Heart right ventricle (tissue), 16 donors: ENCODE data around the gene PRKAR2A. TPM values are rescaled to one million over a fixed set of nuclear protein-coding genes. Genes with fewer than 3 reads are reported as not detected.
"Not testable (repeated sequence)": the region's sequence is repeated elsewhere in the genome, so short reads cannot be mapped to it uniquely, and the experiment has no call there.

Experiments used
- ATAC-seq, 8 donors: fragments of 200-7000 bp; cut with Tn5 transposase; one replicate each; pipeline ENCODE4 v1.9.1; 2020; ENCODE audit warnings: mild to moderate bottlenecking in 8 of 8, moderate library complexity in 8 of 8, moderate number of reproducible peaks in 1 of 8
- DNase-seq, 2 donors: peaks; one replicate each; pipeline ENCODE4 v3.0.0-alpha.2; 2020
- H3K27ac ChIP-seq, 10 donors: fragments of 200-600 bp; sonication (generic) in 2 of 10; one replicate each; pipeline versions ENCODE4 v1.5.0 to v1.8.0; 2020 to 2022; ENCODE audit warnings: mild to moderate bottlenecking in 3 of 10
- H3K27me3 ChIP-seq, 7 donors: fragments of 200-600 bp; one replicate each; pipeline ENCODE4 v1.8.0; 2021 to 2022; ENCODE audit warnings: mild to moderate bottlenecking in 2 of 7
- H3K36me3 ChIP-seq, 9 donors: fragments of 200-600 bp; sonication (generic) in 1 of 9; one replicate each; pipeline versions ENCODE4 v1.5.0 to v1.8.0; 2020 to 2022; ENCODE audit warnings: mild to moderate bottlenecking in 2 of 9
- H3K4me1 ChIP-seq, 9 donors: fragments of 200-600 bp; sonication (generic) in 1 of 9; one replicate each; pipeline versions ENCODE4 v1.5.0 to v1.8.0; 2020 to 2022; ENCODE audit warnings: mild to moderate bottlenecking in 4 of 9
- H3K4me3 ChIP-seq, 10 donors: fragments of 200-600 bp; sonication (generic) in 2 of 10; one replicate each; pipeline versions ENCODE4 v1.5.0 to v1.8.0; 2020 to 2022; ENCODE audit warnings: mild to moderate bottlenecking in 7 of 10, moderate library complexity in 2 of 10
- H3K9me3 ChIP-seq, 11 donors: fragments of 200-600 bp in 10 of 11; sonication (generic) in 2 of 11; one replicate each; pipeline versions ENCODE4 v1.5.0 to v1.8.0; 2013 to 2022; ENCODE audit warnings: mild to moderate bottlenecking in 2 of 11, control low read depth in 1 of 11, moderate library complexity in 1 of 11
- WGBS, 2 donors: extraction: QIAGEN DNeasy Blood & Tissue Kit; methylation state at CpG; one replicate each; pipeline ENCODE4 v1.1.7; 2013; ENCODE audit warnings: inconsistent platforms in 1 of 2; 5-methylcytosine and 5-hydroxymethylcytosine counted together
- intact Hi-C, 10 donors: fragments of 100-400 bp; cut with DNase I; formaldehyde crosslinking; loops; one replicate each; pipeline versions ENCODE4 v1.11.1 to v1.14.2; 2022
- polyA plus RNA-seq, 2 donors: library from polyadenylated mRNA; stranded (reverse); fragments of 200-250 nt; gene quantifications; one replicate each; pipeline ENCODE4 v1.2.3, GENCODE V29; 2013
- total RNA-seq, 10 donors: library from RNA; stranded (reverse); fragmentation: NEBNext Ultra II Directional in 3 of 10; extraction: Animal tissue kit (Norgen Biotek cat#: 25700) in 3 of 10; gene quantifications; one replicate each; pipeline versions ENCODE4 v1.2.1 to v1.2.4, GENCODE V29; 2021 to 2023
- TF ChIP-seq, protein P1 (sequence below), 9 donors: fragments of 200-600 bp; sonication (generic) in 2 of 9; IDR thresholded peaks; one replicate each; pipeline versions ENCODE4 v1.5.0 to v1.8.0; 2021 to 2022; ENCODE audit warnings: antibody characterized with exemption in 9 of 9, mild to moderate bottlenecking in 5 of 9, moderate library complexity in 1 of 9
- donor health status: Arrhythmogenic right ventricular cardiomyopathy.
- donor health status: ischemic (EF 13 %, LVEDD 7.1; RV severe dilation, severe dysfunction).
- donor health status: healthy with polysubstance abuse.
- donor health status: DM: no; HTN: yes; CAD: no.
- donor health status: DM: no; HTN: no; CAD: no.
- donor health status: ischemic (EF 25% LVEDD 6.9; RV normal size, moderate dysfunction).
- donor health status: ischemic (EF 25% LVEDD 5.7; RV mildly dilated, moderate dysfunction).
- donor health status: healthy.
- donor health status: DM: yes; HTN: yes; CAD: no.
- donor health status: Ischemic cardiomyopathy.
- donor health status: ischemic (EF 35%, LVEDD 5.7; RV mildly dilated, moderate dysfunction).
- donor health status: nonischemic (EF 11% LVEDD 7.7; RV severe dilation, severe dysfunction).
- donor health status: DM: yes; HTN: yes; CAD: no.
- donor health status: PGD.
- donor health status: ischemic (EF 29% LVEDD 5.4; RV normal size, mild dysfunction).
- donor health status: nonischemic (EF 23%, LVEDD 6.1; RV moderate dilation, normal function).

Gene PRKAR2A
- total and polyA plus RNA-seq, 12 donors, result 11.3 to 55.7 (median 44.4) TPM

DNA sequence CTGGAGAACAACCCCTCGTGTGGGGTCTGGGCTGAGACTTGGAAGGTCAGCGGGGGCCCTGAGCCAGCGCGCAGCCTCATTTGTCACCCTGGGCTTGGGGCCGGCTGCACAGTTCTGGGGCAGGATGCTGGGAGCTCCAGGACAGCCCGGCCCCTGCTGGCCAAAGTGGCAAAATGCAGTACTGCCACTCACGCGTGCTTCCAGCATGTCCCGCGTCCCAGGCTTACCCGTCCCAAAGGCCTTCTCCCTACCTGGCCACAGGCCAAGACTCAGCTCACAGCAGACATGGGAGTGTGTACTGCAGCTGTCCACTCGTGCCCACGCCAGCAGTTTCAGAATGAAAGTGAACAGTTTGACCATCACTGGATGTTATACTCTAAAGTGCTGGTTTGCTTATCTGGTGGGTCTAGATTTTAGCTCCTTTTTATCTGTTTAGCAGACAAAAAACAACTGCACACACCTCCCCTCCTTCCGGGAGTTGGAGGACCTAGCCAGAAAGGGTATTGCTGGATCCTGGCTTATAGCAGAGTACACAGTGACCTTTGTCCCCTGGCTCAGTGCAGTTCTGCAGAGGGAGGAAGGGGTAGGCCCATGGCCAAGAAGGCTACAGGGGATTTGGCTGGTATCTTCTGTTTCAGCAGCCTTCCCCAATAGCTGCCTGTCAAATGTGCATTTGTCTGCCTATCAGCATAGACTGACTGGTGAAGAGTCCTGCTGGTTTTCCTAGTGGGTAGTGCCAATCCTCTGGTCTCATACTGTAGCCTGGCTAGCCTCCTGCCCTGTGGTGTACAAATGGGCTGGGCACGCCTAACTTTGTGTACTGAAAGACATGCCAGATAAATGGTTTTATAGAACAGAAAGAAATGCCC lies 107.5 kb downstream of the PRKAR2A start:
- WGBS, 2 donors, result 11% methylated on average over 15 of the region's 15 CpGs
- intact Hi-C loops, result loop anchor here in 4 of 10 donors (1.0 to 5.0 kb wide), 5 partner anchors 53 to 157 kb away; partner anchors contain the start of genes NCKIPSD (in 4 of the 4), PRKAR2A (in 1 of the 4) and SLC25A20 (in 1 of the 4)
- Histone ChIP-seq H3K27me3 (no peaks in the 10 kb centered on the region), H3K4me1 (peaks cover 28 to 61% (median 48%) of the 10 kb centered on the region in 9 donors), H3K36me3 (peaks cover 0 to 4% (median 0%) of the 10 kb centered on the region in 9 donors), H3K9me3 (no peaks in the 10 kb centered on the region), H3K27ac (peak overlapping the region; percentile 51 to 92 (median 84)), H3K4me3 (peak overlapping the region in 7 of 10 donors; percentile 0 to 27 (median 3))
- peak; percentile 86 to 95 (median 92) for ATAC-seq
- DNase-seq, result peak; percentile 89 to 92
- TF ChIP-seq, protein P1, sequence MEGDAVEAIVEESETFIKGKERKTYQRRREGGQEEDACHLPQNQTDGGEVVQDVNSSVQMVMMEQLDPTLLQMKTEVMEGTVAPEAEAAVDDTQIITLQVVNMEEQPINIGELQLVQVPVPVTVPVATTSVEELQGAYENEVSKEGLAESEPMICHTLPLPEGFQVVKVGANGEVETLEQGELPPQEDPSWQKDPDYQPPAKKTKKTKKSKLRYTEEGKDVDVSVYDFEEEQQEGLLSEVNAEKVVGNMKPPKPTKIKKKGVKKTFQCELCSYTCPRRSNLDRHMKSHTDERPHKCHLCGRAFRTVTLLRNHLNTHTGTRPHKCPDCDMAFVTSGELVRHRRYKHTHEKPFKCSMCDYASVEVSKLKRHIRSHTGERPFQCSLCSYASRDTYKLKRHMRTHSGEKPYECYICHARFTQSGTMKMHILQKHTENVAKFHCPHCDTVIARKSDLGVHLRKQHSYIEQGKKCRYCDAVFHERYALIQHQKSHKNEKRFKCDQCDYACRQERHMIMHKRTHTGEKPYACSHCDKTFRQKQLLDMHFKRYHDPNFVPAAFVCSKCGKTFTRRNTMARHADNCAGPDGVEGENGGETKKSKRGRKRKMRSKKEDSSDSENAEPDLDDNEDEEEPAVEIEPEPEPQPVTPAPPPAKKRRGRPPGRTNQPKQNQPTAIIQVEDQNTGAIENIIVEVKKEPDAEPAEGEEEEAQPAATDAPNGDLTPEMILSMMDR (IDR thresholded peaks at IDR 0.05), result peak; percentile 84 to 95 (median 89)

DNA sequence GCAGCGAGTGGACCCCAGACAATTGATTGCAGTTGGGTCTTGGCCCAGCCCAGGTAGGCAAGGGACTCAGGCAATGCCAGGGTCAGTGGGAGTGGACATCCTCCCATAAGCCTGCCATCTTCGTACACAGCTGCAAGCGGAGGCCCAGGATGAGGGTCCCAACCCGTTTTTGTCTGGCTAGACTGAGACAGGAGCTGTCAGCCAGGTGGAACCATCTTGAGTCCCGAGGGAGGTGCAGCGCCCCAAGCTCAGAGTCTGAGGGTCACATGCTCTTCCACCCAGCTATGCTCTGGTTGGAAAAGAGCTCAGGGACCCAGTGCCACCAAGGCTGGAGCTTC lies 108.1 kb downstream of the PRKAR2A start:
- H3K9me3 ChIP-seq, result no peaks in the 10 kb centered on the region
- 56 to 62% methylated on average over 6 of the region's 6 CpGs for WGBS, 2 donors
- peaks cover 0 to under 1% (median 0%) of the 10 kb centered on the region in 9 donors for H3K36me3 ChIP-seq
- peak in 1 of 2 donors; percentile 17 for DNase-seq
- ATAC-seq, result peak in 4 of 8 donors; percentile 0 to 18 (median 2)
- H3K27me3 ChIP-seq, result no peaks in the 10 kb centered on the region
- TF ChIP-seq, protein P1 (IDR thresholded peaks at IDR 0.05), result no peak
- peak overlapping the region in 6 of 10 donors; percentile 0 to 27 (median 3) for H3K4me3 ChIP-seq
- H3K27ac ChIP-seq, result peak overlapping the region; percentile 51 to 92 (median 84)
- intact Hi-C loops, result loop anchor here in 3 of 10 donors (5.0 kb wide), 2 partner anchors 52 to 158 kb away; partner anchors contain the start of genes NCKIPSD (in 2 of the 3) and SLC25A20 (in 1 of the 3)
- peaks cover 28 to 63% (median 48%) of the 10 kb centered on the region in 9 donors for H3K4me1 ChIP-seq

DNA sequence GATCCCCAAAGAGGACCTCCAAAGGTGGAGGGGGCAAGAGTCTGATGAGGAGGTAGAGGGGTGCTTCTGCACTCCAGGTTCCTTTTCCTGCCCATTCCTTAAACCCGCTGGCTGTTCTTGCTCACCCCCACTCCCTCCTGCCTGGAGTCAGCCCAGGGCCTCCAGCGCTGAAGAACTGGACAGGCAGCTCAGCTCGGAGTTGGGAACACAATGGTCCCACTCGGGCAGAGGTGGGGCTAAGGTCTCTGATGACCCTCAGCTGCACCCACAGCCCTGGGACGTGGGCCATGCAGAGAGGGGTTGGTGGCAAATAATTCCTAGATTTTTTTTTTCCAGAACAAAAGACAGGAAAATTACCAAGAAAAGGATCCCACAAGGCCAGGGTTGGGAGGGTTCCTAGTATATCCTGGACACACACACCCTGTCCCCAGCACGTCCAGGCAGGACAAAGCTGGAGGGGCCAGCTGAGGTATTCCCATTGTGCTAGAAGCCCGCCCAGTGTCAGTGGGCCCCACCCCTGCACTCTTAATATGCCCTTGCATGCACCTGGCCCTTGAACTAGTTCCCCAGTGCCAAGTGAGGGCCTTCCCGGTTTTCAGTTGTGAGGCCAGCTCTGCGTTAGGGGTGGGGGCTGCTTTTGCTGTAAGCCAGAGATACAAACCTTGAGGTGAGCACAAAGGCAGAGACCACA lies 108.6 kb downstream of the PRKAR2A start:
- DNase-seq (peak; percentile 61 to 65), ATAC-seq (peak; percentile 48 to 86 (median 72))
- H3K27me3 ChIP-seq, result no peaks in the 10 kb centered on the region
- peak overlapping the region; percentile 59 to 92 (median 84) for H3K27ac ChIP-seq
- WGBS, 2 donors, result 58 to 69% methylated on average over 9 of the region's 9 CpGs
- H3K9me3 ChIP-seq, result no peaks in the 10 kb centered on the region
- no peaks in the 10 kb centered on the region for H3K36me3 ChIP-seq
- intact Hi-C loops, result loop anchor here in 3 of 10 donors (5.0 kb wide), 2 partner anchors 52 to 158 kb away; partner anchors contain the start of genes NCKIPSD (in 2 of the 3) and SLC25A20 (in 1 of the 3)
- TF ChIP-seq, protein P1 (IDR thresholded peaks at IDR 0.05), result no peak
- H3K4me1 ChIP-seq, result peaks cover 28 to 63% (median 48%) of the 10 kb centered on the region in 9 donors
- peak overlapping the region in 2 of 10 donors; percentile 10 to 27 for H3K4me3 ChIP-seq

DNA sequence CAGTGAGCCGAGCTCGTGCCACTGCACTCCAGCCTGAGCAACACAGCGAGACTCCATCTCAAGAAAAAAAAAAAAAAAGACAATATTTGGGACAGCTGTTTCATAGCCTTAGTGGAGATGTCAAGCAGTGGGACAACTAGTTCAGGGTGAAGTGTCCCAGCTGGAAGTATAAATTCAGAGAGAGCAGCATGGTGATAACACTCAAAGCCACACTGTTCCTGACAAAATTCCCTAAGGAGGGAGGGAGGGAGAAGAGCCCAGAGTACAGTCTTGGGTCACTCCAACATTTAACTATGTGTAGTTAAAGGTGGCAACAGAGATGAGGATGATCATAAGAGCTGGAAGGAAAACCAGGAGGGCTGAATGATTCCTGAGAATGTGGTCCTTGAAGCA lies 109.5 kb downstream of the PRKAR2A start:
- Histone ChIP-seq H3K4me3 (no peak overlapping the region), H3K27me3 (no peaks in the 10 kb centered on the region), H3K4me1 (peaks cover 28 to 63% (median 48%) of the 10 kb centered on the region in 9 donors), H3K27ac (peak overlapping the region; percentile 3 to 92 (median 84)), H3K9me3 (no peaks in the 10 kb centered on the region), H3K36me3 (no peaks in the 10 kb centered on the region)
- ATAC-seq (peak in 6 of 8 donors; percentile 2 to 53 (median 18)), DNase-seq (peak in 1 of 2 donors; percentile 32)
- WGBS, 2 donors, result 72 to 79% methylated on average over 3 of the region's 3 CpGs
- intact Hi-C loops, result loop anchor here in 3 of 10 donors (5.0 kb wide), 2 partner anchors 51 to 159 kb away; partner anchors contain the start of genes NCKIPSD (in 2 of the 3) and SLC25A20 (in 1 of the 3)
- TF ChIP-seq, protein P1 (IDR thresholded peaks at IDR 0.05), result no peak

DNA sequence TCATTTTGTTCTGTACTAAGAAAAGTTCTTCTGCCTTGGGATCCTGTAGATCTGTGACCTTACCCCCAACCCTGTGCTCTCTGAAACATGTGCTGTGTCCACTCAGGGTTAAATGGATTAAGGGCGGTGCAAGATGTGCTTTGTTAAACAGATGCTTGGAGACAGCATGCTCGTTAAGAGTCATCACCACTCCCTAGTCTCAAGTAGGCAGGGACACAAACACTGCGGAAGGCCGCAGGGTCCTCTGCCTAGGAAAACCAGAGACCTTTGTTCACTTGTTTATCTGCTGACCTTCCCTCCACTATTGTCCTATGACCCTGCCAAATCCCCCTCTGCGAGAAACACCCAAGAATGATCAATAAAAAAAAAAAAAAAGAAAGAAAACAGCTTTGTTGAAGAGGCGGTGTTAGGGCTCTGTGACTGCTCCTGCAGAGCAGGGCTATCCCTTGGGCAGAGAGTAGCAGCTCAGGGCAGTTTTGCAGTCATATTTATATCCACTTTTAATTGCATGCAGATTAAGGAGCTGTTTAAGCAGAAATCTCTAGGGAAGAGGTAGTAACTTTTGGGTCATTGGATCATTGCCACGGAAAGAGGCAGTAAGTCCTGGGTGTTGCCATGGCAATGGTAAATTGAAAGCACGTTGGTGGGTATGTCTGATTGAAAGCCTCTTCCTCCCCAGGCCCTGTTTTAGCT lies 112.5 kb downstream of the PRKAR2A start:
- not testable (repeated sequence) for H3K4me3 ChIP-seq, H3K9me3 ChIP-seq, H3K36me3 ChIP-seq, H3K27me3 ChIP-seq, DNase-seq, ATAC-seq
- intact Hi-C loops, result loop anchor here in 3 of 10 donors (5.0 kb wide), 2 partner anchors 48 to 162 kb away; partner anchors contain the start of genes NCKIPSD (in 2 of the 3) and SLC25A20 (in 1 of the 3)
- 47 to 55% methylated on average over 7 to 8 of the region's 8 CpGs for WGBS, 2 donors
- peaks cover 22 to 52% (median 40%) of the 10 kb centered on the region in 9 donors for H3K4me1 ChIP-seq
- H3K27ac ChIP-seq, result peak overlapping the region in 1 of 10 donors; percentile 9

DNA sequence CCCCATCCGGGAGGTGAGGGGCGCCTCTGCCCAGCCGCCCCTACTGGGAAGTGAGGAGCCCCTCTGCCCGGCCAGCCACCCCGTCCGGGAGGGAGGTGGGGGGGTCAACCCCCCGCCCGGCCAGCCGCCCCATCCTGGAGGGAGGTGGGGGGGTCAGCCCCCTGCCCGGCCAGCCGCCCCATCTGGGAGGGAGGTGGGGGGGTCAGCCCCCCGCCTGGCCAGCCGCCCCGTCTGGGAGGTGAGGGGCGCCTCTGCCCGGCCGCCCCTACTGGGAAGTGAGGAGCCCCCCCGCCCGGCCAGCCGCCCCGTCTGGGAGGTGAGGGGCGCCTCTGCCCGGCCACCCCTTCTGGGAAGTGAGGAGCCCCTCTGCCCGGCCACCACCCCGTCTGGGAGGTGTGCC lies 113.1 kb downstream of the PRKAR2A start:
- H3K27ac ChIP-seq, intact Hi-C loops, H3K9me3 ChIP-seq, DNase-seq, H3K36me3 ChIP-seq, ATAC-seq, H3K4me3 ChIP-seq, H3K27me3 ChIP-seq: not testable (repeated sequence)
- H3K4me1 ChIP-seq, result peaks cover 16 to 45% (median 33%) of the 10 kb centered on the region in 9 donors
- WGBS, 2 donors, result 84 to 88% methylated on average over 8 to 19 of the region's 25 CpGs
